GM21737 (cell line): ENCODE measurements around the gene HOXA3.

ENCODE experiments used
- ATAC-seq: cut with Tn5 transposase; IDR thresholded peaks from one replicate; pipeline ENCODE4 v1.9.1; 2021; ENCODE audit warnings: mild to moderate bottlenecking, moderate library complexity; ENCODE audit not compliant: unreplicated experiment

The HOXA3 gene

GRCh38 chr7:27179503-27180430 lies 27.4 kb upstream of the HOXA3 start:
- no peak for ATAC-seq

DNA sequence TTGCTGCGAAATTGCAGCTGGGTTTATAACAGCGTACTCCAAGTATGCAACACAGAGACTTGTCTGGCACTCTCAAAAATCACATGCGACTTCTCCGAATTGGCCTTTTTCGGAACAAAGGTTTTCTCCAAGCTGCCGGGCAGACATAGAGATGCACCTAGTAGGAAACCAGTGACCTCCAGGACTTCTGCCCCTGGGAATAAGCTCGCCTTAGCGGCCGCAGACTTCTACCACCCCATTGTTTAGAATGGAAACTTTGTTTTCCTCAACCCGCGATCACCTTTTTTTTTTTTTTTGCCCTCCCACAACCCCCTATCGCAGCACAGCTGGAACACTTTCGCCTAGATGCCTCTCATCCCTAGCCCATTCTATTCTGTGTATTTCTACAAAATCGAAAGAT lies 26.6 kb upstream of the HOXA3 start:
- ATAC-seq, result no peak

DNA sequence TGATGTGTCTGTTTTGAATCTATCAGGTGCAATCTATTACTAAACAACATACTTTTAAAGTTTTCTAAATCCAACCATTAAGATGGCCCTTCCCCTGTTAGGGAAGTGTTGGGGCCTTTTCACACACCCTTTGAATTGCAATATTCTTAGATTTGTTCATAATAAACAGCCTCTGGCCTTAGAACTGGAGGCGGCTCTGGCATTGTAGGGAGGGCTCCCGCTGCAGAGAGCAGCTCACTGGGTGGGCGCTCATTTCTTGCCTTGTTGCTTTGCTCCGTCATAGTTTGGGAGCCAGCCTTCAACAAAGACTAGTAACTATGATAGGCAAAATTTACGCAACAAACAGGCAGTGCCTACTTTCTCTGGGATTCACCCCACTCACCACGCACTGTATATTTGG lies 26.0 kb upstream of the HOXA3 start:
- ATAC-seq, result no peak

- no peak for ATAC-seq
Measured at GRCh38 chr7:27177795-27178320, 25.5 kb upstream of the HOXA3 start.

DNA sequence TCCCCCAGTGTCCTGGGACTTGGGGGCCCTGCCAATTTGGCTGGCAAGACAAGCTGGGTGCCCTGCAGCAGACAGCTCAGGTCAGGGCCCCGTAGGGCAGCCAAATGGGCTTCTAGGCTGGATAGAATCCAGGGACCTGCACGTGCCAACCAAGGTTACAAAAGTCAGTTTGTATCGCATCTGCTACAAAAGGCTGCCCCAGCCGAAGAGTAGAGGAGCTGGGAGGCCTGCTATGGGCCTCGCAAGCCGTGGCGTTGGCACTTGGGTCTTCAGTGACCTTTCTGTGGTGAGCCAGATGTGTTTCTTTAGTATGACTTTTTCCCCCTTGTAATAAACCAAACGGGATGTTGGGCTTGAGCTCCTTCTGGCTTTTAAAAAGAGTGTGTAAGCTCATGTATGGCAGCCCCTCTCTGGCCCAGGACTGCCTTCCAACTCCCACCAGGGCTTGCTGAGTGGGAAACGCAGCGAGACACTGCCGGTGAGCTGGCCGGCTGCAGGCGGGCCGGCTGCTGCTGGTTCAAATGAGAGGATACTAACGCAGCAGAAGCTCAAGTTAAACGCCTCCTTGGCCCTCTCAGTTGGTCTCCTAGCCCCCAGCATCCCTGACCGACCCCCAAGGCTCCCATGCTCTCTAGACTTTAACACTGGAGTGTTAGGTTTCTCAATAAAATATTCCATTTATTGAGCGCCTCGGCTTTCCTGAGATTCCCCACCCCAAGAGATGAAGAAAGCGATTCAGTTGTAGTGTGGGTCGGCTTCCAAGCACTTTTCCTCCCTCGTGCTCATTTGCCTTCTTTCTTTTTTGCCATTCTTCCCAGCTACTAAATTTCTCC lies 24.8 kb upstream of the HOXA3 start:
- no peak for ATAC-seq

GRCh38 chr7:27176524-27176845 lies 24.1 kb upstream of the HOXA3 start:
- ATAC-seq, result no peak

DNA sequence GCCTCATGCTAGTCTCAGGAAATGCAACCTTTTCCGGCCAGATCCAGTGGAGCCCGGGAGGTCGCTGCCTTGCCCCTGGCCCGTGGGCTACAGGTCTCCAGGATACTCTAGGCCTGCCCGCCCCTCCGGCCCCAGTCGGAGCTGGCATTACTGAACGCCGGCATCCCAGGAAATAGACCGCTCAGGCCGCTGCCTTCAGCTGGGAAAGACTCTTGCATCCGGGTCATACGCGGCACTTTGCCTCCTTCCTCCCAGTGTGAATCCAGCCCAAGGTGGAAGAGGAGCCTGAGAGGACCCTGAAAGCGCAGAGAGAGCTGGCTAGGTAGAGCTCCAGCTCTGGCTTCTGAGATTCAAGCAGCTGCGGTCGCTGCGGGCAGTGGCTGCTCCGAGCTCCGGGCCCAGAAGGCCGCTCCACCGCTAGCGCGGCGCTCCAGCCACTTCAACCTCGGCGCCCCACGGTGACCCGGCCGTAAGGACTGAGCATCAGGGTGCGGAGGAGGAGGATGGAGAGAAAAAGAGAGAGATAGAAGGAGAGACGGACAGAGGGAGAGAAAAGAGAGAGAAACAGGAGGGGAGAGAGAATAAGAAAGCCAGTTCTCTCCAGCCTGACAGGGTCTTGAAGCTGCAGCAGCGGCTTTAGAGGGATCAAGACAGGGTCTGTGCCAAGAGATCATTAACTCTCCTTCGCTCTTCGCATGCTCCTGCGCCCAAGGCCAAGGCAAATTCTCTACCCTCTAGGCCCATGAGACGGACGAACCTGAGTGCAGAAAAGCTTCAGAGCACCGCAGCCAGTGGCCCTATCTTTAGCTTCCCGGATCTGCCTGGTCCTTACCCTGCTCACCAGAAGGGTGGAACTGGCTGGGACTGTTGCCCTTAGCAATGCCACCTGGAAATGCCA lies 23.5 kb upstream of the HOXA3 start:
- no peak for ATAC-seq

GRCh38 chr7:27174874-27175625 lies 22.7 kb upstream of the HOXA3 start:
- ATAC-seq, result no peak

DNA sequence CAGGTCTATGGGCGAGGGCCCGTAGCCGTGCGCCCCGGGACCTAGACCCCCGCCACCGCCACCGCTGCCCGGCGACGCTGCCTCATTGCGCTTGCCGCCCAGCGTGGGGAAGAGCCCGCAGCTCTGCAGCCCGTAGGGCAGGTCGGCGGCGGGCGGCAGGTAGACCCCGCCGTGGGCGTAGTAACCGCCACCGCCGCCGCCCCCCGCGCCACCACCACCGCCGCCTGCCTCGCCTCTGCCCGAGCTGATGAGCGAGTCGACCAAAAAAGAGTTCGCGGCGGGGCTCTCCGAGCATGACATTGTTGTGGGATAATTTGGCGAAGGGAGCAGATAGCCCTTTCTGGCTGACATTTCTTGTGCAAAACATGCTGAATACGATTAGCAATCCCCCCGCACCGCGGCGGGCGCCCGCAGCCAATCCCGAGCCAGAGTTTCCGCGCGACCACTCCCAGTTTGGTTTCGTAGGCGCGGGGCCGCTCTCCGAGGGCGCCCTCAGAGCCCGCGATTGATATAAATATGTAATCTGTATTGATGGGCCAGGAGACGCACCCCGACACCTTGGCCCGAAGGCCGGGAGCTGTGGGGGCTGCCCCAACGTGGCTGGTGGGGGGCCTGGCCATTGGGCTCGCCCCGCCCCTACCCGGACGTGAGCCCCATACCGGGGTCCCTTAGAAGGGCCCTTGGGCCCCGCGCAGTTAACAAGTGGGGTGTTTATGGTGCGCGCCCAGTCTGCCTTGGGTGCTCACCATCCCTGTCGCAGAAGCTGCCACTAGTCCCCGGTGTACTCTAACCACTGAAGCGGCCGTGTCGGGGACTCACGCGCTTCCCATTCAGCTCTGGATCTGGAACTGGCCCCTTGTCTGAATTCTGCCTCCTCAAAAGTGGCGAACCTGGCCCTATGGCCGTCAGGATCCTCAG lies 21.8 kb upstream of the HOXA3 start, which contains the start of gene HOXA10:
Gene HOXA10, minus strand, starts transcription at position 365 of the 918 bp plus-strand sequence. Its CDS starts 14 bp downstream, at position 351.
- ATAC-seq, result no peak

DNA sequence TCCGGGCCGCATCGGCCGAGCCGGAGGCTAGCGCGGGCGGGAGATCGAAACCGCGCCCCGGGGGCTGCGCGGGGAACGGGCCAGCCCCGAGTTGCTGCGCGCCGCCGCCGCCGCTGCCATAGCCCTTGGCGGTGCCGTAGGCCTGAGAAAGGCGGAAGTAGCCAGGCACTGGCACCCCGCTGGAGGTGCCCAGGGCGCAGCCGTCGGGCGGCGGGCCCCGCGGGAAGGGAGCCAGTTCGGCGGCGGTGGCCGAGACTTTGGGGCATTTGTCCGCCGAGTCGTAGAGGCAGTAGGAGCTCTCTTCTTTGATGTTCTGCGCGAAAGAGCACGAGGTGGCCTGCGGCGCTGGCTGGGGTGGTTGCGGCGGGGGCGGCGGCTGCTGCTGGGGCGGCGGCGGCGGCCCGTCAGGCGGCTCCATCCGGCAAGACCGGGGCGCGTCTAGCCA lies 21.1 kb upstream of the HOXA3 start:
- no peak for ATAC-seq

DNA sequence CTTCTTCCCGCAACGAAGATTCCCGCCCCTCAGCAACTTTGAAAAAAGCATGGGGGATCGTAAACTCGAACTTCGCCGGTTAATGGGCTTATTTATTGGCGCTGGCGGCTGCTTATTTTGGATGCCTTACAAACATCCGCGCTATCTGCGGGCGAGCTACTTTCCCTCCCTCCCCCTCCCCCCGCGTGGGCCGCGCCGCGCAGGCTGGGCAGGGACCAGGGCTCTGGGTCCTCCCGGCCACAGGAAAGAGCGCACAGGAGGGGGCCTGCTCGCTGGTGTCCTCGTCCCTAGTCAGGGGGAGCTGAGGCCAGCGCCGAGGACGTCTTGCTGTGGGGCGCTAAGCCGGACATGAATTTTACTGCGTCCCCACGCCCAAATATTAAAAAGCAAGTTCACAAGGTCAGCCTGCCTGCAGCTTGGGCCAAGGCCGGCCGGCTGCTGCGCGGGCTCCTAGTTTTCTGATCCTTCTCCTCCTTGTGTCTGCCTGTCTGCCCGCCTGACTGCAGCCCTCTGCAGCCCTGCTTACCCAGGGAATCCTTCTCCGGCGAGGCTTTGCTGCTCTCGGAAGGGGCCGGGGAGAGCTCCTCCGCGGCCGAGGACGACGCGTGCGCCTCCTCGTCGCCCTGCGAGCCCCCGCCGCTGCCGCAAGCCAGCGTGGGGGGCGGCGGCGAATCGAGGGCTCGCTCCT lies 20.6 kb upstream of the HOXA3 start:
- ATAC-seq, result no peak

DNA sequence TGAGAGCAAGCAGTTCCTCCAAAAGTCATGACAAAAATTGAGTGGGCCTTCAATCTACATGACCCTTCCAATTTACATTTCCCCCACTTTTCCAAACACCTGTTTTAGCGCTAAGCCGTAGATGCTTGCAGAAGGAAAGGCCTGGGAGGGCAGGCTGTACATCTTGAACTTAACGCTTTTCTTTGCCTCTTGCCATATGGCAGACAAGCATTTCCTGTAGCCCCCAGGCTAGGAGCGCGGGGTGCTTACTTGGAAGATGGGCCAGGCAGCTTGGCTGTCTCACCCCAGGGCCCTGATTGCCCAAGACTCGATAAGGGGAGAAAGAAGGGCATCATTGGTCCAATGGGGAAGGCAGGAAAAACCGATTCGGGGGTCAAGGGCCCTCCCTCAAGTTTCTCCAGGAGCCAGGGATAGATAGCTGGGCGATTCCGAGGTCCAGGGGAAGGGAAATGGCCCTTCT lies 20.0 kb upstream of the HOXA3 start:
- no peak for ATAC-seq

DNA sequence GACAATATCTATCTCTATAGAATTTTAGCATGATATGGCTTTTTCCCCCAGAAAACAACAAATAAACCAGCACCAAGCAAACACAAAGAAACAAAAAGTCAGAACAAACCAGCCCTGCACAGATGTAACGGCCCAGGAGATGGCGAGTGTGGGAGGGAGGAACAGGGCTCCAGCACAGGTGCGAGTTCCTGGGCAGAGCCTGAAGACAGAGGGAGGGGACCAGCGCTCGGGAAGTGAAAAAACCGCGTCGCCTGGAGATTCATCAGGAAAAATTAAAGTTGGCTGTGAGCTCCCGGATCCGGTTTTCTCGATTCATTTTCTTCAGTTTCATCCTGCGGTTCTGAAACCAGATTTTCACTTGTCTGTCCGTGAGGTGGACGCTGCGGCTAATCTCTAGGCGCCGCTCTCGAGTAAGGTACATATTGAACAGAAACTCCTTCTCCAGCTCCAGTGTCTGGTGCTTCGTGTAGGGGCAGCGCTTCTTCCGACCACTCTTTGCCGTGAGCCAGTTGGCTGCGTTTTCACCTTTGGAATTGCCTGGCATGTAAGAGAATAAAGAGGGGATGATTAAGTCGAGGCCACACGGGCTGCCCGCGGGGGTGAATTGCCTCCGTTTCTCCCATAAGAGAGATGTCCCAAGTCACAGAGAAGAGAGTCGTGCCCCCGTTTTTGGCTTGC lies 19.4 kb upstream of the HOXA3 start:
- ATAC-seq, result no peak

DNA sequence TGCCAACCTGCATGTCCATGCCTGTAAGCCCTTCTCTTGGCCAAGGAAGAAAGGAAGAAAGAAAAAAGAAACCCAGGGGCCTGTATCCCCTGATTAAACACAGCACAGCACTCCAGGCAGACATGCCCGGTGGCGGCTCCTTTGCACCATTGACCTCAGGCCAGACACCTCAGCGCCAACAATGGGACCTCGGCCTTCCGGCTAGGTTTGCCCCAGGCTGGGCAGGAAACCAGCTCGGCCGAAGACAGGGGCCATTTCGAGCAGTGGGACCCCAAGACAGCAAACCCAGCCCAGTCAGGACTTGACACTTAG lies 18.9 kb upstream of the HOXA3 start:
- ATAC-seq, result no peak

DNA sequence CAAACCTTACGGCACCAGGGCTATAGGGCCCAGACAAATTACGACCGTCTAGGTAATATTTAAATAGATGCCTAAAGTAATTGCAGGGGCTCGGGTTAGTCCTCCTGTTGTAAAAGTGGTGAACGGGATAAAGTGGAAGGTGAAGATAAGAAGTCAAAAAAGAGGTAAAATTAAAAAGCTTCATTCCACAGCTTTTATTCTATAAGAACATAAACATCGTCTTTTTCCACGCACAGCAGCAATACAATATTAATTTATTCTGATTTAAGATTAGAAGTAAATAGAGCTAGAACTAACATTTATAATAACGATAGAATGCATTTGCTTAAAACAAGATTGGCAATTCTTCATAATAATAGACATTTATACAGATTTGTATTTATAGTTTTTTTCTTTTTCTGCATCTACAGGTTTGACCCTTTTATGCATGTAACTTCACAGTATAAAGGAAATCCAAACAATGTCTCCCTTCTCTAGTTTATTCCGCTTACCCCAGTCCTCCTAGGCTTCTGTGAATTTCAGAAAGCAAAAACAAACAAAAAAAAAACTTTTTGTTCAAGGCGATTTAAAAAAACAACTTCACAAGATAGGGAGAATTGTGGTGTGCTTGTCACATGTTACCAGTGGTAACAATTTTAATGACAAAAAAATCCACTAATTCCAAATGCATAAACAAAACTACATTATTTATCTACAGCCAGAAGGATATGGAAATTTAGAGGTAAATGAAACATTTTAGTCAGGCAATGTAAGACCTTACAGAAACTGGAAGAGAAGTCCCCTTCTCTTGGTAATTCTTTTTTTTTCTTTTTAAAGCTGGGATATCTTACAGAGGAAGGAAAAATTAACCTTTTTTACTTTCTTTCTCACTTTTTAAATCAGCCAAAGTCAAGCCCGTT lies 18.3 kb upstream of the HOXA3 start:
- ATAC-seq, result no peak

DNA sequence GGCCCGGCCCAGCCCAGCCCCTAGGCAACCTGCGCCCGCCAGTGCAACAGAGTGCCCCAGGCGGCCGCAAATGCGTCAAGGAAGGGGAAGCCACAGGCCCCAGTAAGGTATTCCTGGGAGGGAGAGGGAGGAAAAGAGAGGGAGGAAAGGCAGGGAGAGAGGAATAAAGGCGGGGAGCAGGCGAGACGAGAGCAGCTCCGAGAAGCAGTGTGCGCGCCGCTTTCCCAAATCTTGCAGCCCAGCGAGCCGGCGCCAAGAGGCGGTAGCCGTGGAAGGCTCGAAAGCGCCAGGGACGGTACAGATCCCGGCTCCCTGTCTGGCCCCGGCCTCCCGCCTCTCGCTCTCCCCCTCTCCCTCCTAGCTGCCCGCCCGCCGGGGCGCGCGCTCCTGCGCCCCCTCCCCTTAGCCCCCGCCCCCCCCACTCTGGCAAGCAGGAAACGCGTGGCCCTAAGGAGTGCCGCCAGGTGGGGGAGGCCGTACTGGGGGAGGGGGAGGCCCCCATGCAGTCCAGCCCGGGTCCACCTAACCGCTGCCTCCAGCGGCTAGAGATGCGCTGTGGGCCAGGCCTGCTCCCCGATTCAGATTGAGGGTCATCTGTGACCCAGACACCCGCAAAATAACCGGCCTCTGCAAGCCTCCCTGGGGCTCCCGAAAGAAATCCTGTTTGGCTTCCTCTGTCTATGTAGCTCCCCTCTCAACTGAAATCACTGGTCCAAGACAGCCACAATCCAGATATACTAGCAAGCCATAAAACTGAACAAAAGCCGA lies 17.5 kb upstream of the HOXA3 start:
- ATAC-seq, result no peak
